ENCODE data around the gene NT5C1A.

Gene NT5C1A

GRCh38 chr1:39613250-39613649, 58.7 kb downstream of the NT5C1A start:
- no peak for DNase-seq (ENCODE audit: low read depth in 1 of 2, low spot score in 1 of 2)

DNA sequence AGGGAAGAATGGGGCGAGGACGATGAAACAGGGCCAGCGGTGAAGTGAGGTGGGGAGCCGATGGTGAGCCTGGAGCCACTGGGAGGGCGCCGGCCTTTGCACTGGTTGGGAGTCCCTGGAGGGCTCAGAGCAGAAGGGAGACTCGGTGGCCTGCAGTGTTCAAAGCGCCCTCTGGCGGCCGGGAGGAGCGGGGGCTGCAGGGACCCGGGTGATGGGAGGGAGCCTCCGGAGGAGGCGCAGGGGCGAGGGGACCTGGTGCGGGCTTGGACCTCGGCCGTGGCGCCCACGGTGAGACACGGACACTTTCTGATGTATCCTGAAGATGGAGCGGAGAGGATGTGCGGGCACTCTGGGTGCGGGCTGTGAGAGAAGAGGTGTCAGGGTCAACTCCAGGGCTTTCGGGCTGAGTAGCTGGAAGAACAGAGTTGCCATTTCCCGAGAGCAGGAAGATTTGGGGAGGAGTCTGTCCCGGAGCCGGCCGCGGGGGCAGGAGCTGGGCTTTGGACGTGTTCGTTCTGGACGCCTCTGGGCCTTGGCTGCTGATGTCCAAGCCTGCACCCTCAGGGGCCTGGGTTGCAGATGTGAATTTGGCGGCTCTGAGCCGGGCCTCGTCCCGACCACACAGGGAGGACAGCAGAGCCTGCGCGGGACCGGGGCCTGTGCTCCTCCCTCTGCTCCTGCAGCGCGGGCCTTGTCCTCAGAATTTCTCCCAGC, 62.1 kb downstream of the NT5C1A start:
- DNase-seq (ENCODE audit: low read depth in 1 of 2, low spot score in 1 of 2): peak; percentile 68 to 72

All from activated CD4-positive, alpha-beta T cell treated with anti-CD3 and anti-CD28 coated beads, Interleukin-2, amount 50 U/mL, for 24 hours (primary cell).